Nephron progenitor cell (in vitro differentiated cells): ENCODE data around the gene PIP5K1B.
"Not testable (repeated sequence)": the region's sequence is repeated elsewhere in the genome, so short reads cannot be mapped to it uniquely, and the experiment has no call there.

Experiments
- DNase-seq: peaks from one replicate; pipeline ENCODE4 v3.0.0; 2021
- H3K27ac Mint-ChIP-seq: 2 replicates; pipeline ENCODE4 v1.8.0; 2021; ENCODE audit warnings: mild to moderate bottlenecking, moderate library complexity, mixed read lengths
- H3K27me3 Mint-ChIP-seq: 2 replicates; pipeline ENCODE4 v1.8.0; 2021; ENCODE audit warnings: mild to moderate bottlenecking, low read depth, mixed read lengths; ENCODE audit not compliant: poor library complexity
- H3K36me3 Mint-ChIP-seq: 2 replicates; pipeline ENCODE4 v1.8.0; 2021; ENCODE audit warnings: low read depth, mixed read lengths
- H3K4me1 Mint-ChIP-seq: 2 replicates; pipeline ENCODE4 v1.8.0; 2021; ENCODE audit warnings: mixed read lengths
- H3K4me3 Mint-ChIP-seq: 2 replicates; pipeline ENCODE4 v1.8.0; 2021; ENCODE audit warnings: mild to moderate bottlenecking, moderate library complexity, mixed read lengths
- H3K9me3 Mint-ChIP-seq: 2 replicates; pipeline ENCODE4 v1.8.0; 2021; ENCODE audit warnings: mild to moderate bottlenecking, moderate library complexity, mixed read lengths
- TF ChIP-seq, protein P1 (sequence below): fragments of 200-600 bp; sonication (generic); IDR thresholded peaks from 2 replicates; pipeline ENCODE4 v1.5.0; 2021; ENCODE audit warnings: antibody characterized with exemption

PIP5K1B gene

DNA sequence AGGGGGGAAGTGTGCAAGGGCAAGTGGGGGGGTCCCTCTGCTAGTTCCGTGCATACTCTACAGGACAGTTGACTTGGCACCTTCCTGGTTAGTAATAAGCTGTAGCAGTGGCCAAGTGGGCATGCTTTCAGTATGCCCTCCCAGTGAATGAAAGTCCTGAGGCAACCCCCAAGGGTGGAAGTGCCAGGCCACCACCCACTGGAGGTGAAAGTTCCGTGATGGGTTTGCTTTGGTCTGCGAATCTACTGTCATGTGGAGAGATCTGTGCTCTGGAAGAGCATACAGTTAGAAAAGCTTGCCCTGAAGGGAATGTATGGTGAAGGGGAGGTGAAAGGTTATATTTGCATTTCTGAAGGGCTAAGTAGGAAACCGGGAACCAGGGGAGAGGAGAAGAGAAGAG lies 340.8 kb downstream of the PIP5K1B start:
- no peaks in the 10 kb centered on the region for H3K27me3 Mint-ChIP-seq
- H3K4me3 Mint-ChIP-seq: no peak overlapping the region
- peaks cover 54% of the 10 kb centered on the region for H3K36me3 Mint-ChIP-seq
- DNase-seq: no peak
- peaks cover 52% of the 10 kb centered on the region for H3K4me1 Mint-ChIP-seq
- peaks cover 5% of the 10 kb centered on the region for H3K9me3 Mint-ChIP-seq
- H3K27ac Mint-ChIP-seq: no peak overlapping the region
- TF ChIP-seq, protein P1, sequence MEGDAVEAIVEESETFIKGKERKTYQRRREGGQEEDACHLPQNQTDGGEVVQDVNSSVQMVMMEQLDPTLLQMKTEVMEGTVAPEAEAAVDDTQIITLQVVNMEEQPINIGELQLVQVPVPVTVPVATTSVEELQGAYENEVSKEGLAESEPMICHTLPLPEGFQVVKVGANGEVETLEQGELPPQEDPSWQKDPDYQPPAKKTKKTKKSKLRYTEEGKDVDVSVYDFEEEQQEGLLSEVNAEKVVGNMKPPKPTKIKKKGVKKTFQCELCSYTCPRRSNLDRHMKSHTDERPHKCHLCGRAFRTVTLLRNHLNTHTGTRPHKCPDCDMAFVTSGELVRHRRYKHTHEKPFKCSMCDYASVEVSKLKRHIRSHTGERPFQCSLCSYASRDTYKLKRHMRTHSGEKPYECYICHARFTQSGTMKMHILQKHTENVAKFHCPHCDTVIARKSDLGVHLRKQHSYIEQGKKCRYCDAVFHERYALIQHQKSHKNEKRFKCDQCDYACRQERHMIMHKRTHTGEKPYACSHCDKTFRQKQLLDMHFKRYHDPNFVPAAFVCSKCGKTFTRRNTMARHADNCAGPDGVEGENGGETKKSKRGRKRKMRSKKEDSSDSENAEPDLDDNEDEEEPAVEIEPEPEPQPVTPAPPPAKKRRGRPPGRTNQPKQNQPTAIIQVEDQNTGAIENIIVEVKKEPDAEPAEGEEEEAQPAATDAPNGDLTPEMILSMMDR: no peak

DNA sequence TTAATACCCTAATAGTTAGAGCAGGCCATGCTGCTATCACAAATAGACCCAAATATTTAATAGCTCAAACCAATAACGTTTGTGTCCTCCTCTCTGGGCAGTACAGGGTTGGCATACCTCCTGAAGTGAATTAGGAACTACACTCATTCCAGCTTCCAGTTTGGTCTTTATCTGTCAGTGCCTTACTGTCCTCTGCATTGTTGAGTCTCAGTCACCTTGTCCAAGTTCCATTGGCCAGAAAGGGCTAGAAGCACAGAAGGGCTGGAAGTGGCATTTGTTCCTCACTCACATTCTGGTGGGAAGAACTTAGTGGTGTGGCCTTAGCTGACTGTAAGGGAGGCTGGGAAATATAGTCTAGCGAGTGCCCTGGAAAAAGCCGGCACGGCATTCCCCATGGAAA lies 341.7 kb downstream of the PIP5K1B start:
- TF ChIP-seq, protein P1: no peak
- H3K36me3 Mint-ChIP-seq: peaks cover 45% of the 10 kb centered on the region
- H3K4me1 Mint-ChIP-seq: peaks cover 52% of the 10 kb centered on the region
- no peak for DNase-seq
- no peaks in the 10 kb centered on the region for H3K9me3 Mint-ChIP-seq
- no peak overlapping the region for H3K27ac Mint-ChIP-seq
- H3K4me3 Mint-ChIP-seq: no peak overlapping the region
- no peaks in the 10 kb centered on the region for H3K27me3 Mint-ChIP-seq

DNA sequence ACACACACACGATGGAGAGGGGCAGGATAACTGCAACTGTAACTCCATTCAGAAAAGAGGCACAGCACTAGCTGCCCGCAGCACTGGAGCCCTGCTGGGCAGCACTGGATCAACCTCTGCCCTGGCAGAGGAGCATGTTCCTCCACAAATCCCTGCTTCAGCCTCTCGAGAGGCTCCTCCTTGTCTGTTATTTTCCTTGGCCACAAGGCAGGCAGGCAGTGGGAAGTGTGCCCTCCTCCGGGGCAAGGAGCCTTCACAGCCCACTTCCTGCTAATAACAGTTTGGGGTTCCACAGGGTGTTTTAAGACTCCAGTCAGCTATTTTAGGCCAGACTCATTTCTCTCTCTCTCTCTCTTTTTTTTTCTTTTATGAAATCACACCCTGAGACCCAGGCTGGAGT lies 342.3 kb downstream of the PIP5K1B start:
- no peak for DNase-seq
- TF ChIP-seq, protein P1: no peak
- Mint-ChIP-seq H3K4me1 (peaks cover 48% of the 10 kb centered on the region), H3K4me3 (no peak overlapping the region), H3K27me3 (no peaks in the 10 kb centered on the region), H3K27ac (no peak overlapping the region), H3K36me3 (peaks cover 40% of the 10 kb centered on the region), H3K9me3 (no peaks in the 10 kb centered on the region)

DNA sequence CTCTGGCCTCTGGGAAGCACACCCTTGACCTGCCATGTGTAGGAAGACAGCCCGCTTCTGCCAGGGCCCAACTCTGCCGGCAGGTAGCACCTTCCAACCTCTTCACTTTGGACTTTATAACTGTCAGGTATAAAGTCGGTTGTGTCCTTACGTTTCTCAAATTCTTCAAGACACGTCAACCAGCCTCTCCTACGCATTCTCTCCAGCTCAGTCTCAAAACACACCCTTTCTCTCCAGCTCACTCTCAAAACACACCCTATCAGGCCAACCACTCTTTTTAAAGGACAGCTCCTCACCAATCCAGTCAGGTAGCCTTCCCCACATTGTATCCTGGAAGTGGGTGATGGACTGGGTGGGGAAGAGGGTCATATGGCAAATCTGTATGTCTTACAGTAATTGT lies 344.1 kb downstream of the PIP5K1B start:
- no peak overlapping the region for H3K4me3 Mint-ChIP-seq

DNA sequence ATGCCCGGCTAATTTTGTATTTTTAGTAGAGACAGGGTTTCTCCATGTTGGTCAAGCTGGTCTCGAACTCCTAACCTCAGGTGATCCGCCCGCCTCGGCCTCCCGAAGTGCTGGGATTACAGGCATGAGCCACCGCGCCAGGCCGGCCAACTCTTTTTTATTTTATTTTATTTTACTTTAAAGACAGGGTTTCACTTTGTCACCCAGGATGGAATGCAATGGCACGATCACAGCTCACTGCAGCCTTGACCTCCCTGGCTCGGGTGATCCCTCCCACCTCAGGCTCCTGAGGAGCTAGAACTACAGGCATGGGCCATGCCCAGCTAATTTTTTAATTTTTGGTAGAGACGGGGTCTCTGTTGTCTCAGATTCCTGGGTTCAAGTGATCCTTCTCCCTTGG lies 345.9 kb downstream of the PIP5K1B start:
- H3K27me3 Mint-ChIP-seq, H3K9me3 Mint-ChIP-seq, H3K4me3 Mint-ChIP-seq, H3K27ac Mint-ChIP-seq, DNase-seq: not testable (repeated sequence)
- Mint-ChIP-seq H3K4me1 (peaks cover 18% of the 10 kb centered on the region), H3K36me3 (peaks cover 37% of the 10 kb centered on the region)

More for the DNA sequence above, 344.1 kb downstream of the PIP5K1B start:
- Mint-ChIP-seq H3K36me3 (peaks cover 32% of the 10 kb centered on the region), H3K4me1 (peaks cover 31% of the 10 kb centered on the region), H3K27me3 (no peaks in the 10 kb centered on the region), H3K27ac (no peak overlapping the region), H3K9me3 (no peaks in the 10 kb centered on the region)
- TF ChIP-seq, protein P1: no peak
- DNase-seq: no peak

DNA sequence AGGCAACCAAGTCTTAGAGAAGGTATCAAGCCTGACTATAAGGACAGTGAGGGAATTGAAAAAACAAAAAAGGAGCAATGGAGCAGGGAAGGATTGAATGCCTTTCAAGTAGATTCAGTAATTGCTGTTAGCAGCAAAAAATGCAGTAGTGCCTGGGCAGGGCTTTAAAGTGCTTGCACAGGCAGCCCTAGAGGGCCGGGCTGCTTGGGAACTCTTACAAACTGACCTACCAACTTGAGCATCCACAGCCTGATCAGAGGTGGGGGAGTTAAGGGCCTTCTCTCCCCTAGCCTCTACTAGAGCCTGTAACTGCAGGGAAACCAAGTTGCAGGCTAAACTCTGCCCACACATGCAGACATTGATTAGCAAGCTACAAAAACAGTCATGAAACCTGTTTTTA lies 349.9 kb downstream of the PIP5K1B start:
- Mint-ChIP-seq H3K4me3 (no peak overlapping the region), H3K27me3 (no peaks in the 10 kb centered on the region), H3K9me3 (no peaks in the 10 kb centered on the region), H3K36me3 (peaks cover 35% of the 10 kb centered on the region), H3K27ac (no peak overlapping the region), H3K4me1 (peaks cover 5% of the 10 kb centered on the region)
- TF ChIP-seq, protein P1: no peak
- no peak for DNase-seq
